Loucy (cell line): ENCODE data around the gene OR7A5.

Experiments
- H2AFZ ChIP-seq: fragments of 200-600 bp; sonication (generic); 2 replicates; pipeline ENCODE4 v1.6.0; 2016; ENCODE audit warnings: antibody characterized with exemption, mild to moderate bottlenecking, low read length, moderate library complexity
- H3F3A ChIP-seq: fragments of 200-600 bp; 2 replicates; pipeline ENCODE4 v1.6.0; 2016; ENCODE audit warnings: antibody characterized with exemption, low read depth, mild to moderate bottlenecking
- H3K27me3 ChIP-seq: fragments of 200-600 bp; sonication (generic); 2 replicates; pipeline ENCODE4 v1.6.1; 2014; ENCODE audit warnings: low read length, mild to moderate bottlenecking; ENCODE audit not compliant: insufficient read depth, poor library complexity, severe bottlenecking
- H3K36me3 ChIP-seq: fragments of 200-600 bp; sonication (generic); 2 replicates; pipeline ENCODE4 v1.6.1; 2016; ENCODE audit warnings: low read length; ENCODE audit not compliant: insufficient read depth
- H3K4me1 ChIP-seq: fragments of 200-600 bp; sonication (generic); 2 replicates; pipeline ENCODE4 v1.5.1; 2014; ENCODE audit warnings: low read length, mild to moderate bottlenecking; ENCODE audit not compliant: insufficient read depth, poor library complexity, severe bottlenecking
- H3K4me2 ChIP-seq: fragments of 200-600 bp; sonication (generic); 2 replicates; pipeline ENCODE4 v1.6.0; 2014; ENCODE audit warnings: antibody characterized with exemption, low read length, low read depth, mild to moderate bottlenecking; ENCODE audit not compliant: poor library complexity, severe bottlenecking
- H3K4me3 ChIP-seq: fragments of 200-600 bp; sonication (generic); 2 replicates; pipeline ENCODE4 v1.5.1; 2014; ENCODE audit warnings: low read length, mild to moderate bottlenecking, mixed read lengths; ENCODE audit not compliant: poor library complexity, severe bottlenecking
- H3K79me2 ChIP-seq: fragments of 200-600 bp; sonication (generic); 2 replicates; pipeline ENCODE4 v1.6.1; 2014; ENCODE audit warnings: low read length; ENCODE audit not compliant: insufficient read depth
- H3K9ac ChIP-seq: fragments of 200-600 bp; sonication (generic); 2 replicates; pipeline ENCODE4 v1.6.0; 2014; ENCODE audit warnings: mild to moderate bottlenecking, low read depth, low read length, moderate library complexity; ENCODE audit not compliant: poor library complexity, severe bottlenecking
- H3K9me2 ChIP-seq: fragments of 200-600 bp; sonication (generic); replicated peaks from 2 replicates; pipeline ENCODE4 v1.6.1; 2016; ENCODE audit warnings: low read depth, low read length, mixed read lengths
- H3K9me3 ChIP-seq: fragments of 200-600 bp; sonication (generic); 2 replicates; pipeline ENCODE4 v1.6.1; 2014; ENCODE audit warnings: mild to moderate bottlenecking, antibody characterized with exemption, low read length, low read depth; ENCODE audit not compliant: insufficient read depth
- H4K20me1 ChIP-seq: fragments of 200-600 bp; sonication (generic); 2 replicates; pipeline ENCODE4 v1.6.0; 2014; ENCODE audit warnings: antibody characterized with exemption, low read length, mild to moderate bottlenecking; ENCODE audit not compliant: insufficient read depth, poor library complexity, severe bottlenecking
- EZH2phosphoT487 ChIP-seq: fragments of 200-600 bp; IDR thresholded peaks from 2 replicates; pipeline ENCODE4 v1.6.1; 2018; ENCODE audit warnings: antibody characterized with exemption, mild to moderate bottlenecking, moderate library complexity, borderline replicate concordance
- TF ChIP-seq, protein P1 (sequence below): fragments of 200-600 bp; sonication (generic); conservative IDR thresholded peaks from 2 replicates; pipeline ENCODE4 v1.5.1; 2014; ENCODE audit warnings: mild to moderate bottlenecking, antibody characterized with exemption, low read length

The OR7A5 gene

GRCh38 chr19:14848822-14849221 lies 13.8 kb upstream of the OR7A5 start, which contains the start of gene OR7A10:
TSS of gene OR7A10 (minus strand) at chr19:14848922. CDS start at chr19:14841877, 7,045 bp downstream.
- Histone ChIP-seq H3F3A (no peaks in the 10 kb centered on the region), H4K20me1 (no peaks in the 10 kb centered on the region), H3K27me3 (no peaks in the 10 kb centered on the region), H2AFZ (no peak within 1 kb of the TSS), H3K9me3 (no peaks in the 10 kb centered on the region), H3K9ac (no peak within 1 kb of the TSS), H3K4me3 (no peak within 1 kb of the TSS), H3K4me1 (no peaks in the 10 kb centered on the region), H3K79me2 (no peaks in the 10 kb centered on the region), H3K4me2 (no peak within 1 kb of the TSS), H3K9me2 (no peaks in the 10 kb centered on the region), H3K36me3 (no peaks in the 10 kb centered on the region)
- no peak for TF ChIP-seq EZH2phosphoT487
- TF ChIP-seq, protein P1, sequence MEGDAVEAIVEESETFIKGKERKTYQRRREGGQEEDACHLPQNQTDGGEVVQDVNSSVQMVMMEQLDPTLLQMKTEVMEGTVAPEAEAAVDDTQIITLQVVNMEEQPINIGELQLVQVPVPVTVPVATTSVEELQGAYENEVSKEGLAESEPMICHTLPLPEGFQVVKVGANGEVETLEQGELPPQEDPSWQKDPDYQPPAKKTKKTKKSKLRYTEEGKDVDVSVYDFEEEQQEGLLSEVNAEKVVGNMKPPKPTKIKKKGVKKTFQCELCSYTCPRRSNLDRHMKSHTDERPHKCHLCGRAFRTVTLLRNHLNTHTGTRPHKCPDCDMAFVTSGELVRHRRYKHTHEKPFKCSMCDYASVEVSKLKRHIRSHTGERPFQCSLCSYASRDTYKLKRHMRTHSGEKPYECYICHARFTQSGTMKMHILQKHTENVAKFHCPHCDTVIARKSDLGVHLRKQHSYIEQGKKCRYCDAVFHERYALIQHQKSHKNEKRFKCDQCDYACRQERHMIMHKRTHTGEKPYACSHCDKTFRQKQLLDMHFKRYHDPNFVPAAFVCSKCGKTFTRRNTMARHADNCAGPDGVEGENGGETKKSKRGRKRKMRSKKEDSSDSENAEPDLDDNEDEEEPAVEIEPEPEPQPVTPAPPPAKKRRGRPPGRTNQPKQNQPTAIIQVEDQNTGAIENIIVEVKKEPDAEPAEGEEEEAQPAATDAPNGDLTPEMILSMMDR = no peak

DNA sequence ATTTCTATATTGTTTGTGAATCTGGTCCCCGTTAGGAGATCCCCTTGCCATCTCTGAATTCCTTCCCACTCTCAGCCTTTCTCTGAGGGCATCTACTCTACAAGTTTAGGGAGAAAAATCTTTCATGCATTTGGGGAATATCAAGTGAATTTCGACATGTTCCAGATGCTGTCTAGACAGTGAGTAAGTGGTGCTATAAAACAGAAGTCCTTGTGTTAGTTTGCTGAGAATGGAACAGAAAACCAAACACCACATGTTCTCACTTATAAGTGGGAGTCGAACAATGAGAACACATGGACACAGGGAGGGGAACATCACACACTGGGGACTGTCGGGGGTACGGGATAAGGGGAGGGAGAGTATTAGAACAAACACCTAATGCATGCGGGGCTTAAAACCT lies 8.6 kb upstream of the OR7A5 start:
- Histone ChIP-seq H4K20me1 (no peaks in the 10 kb centered on the region), H3K79me2 (no peaks in the 10 kb centered on the region), H3K9me3 (no peaks in the 10 kb centered on the region), H3K9ac (no peak overlapping the region), H3K36me3 (no peaks in the 10 kb centered on the region), H3K4me1 (no peaks in the 10 kb centered on the region), H3K4me3 (no peak overlapping the region), H3K27me3 (no peaks in the 10 kb centered on the region), H3K4me2 (no peak overlapping the region), H2AFZ (no peak overlapping the region), H3F3A (no peaks in the 10 kb centered on the region), H3K9me2 (no peaks in the 10 kb centered on the region)
- TF ChIP-seq, protein P1 = no peak
- TF ChIP-seq EZH2phosphoT487 = no peak

- Histone ChIP-seq H3K9me2 (no peaks in the 10 kb centered on the region), H3K9ac (no peak overlapping the region), H3K4me1 (no peaks in the 10 kb centered on the region), H4K20me1 (no peaks in the 10 kb centered on the region), H2AFZ (no peak overlapping the region), H3K36me3 (no peaks in the 10 kb centered on the region), H3K27me3 (no peaks in the 10 kb centered on the region), H3K4me3 (no peak overlapping the region), H3K4me2 (no peak overlapping the region), H3F3A (no peaks in the 10 kb centered on the region), H3K9me3 (no peaks in the 10 kb centered on the region), H3K79me2 (no peaks in the 10 kb centered on the region)
- TF ChIP-seq, protein P1 = no peak
- no peak for TF ChIP-seq EZH2phosphoT487
These were observed 8.2 kb upstream of the OR7A5 start for GRCh38 chr19:14843169-14843568.
